ENCODE results near the gene SH2D3C.

GRCh38 chr9:127803507-127804352 lies 25.3 kb upstream of the SH2D3C start:
- TF ChIP-seq BHLHE40 (IDR thresholded peaks at IDR 0.05; ENCODE audit: low read depth, low read length) (no peak), POLR2A (IDR thresholded peaks at IDR 0.05; ENCODE audit: low read depth, low read length) (no peak), CTCF (conservative IDR thresholded peaks at IDR 0.05; ENCODE audit: low read depth, low read length) (no peak), RAD21 (IDR thresholded peaks at IDR 0.05; ENCODE audit: low read length) (no peak), CEBPB (IDR thresholded peaks at IDR 0.05; ENCODE audit: low read depth, low read length) (peak; percentile 44; the same call in 1 of the 2 replicates), USF2 (IDR thresholded peaks at IDR 0.05; ENCODE audit: low read depth, low read length) (no peak), CHD1 (IDR thresholded peaks at IDR 0.05; ENCODE audit: low read depth, low read length) (no peak), ELK1 (IDR thresholded peaks at IDR 0.05; ENCODE audit: borderline replicate concordance, low read depth, low read length) (no peak), MXI1 (IDR thresholded peaks at IDR 0.05; ENCODE audit: borderline replicate concordance, low read depth, low read length) (no peak), MAZ (IDR thresholded peaks at IDR 0.05; ENCODE audit: borderline replicate concordance, low read depth, low read length) (no peak), MAFK (IDR thresholded peaks at IDR 0.05; ENCODE audit: low read depth, low read length) (no peak), SMC3 (IDR thresholded peaks at IDR 0.05; ENCODE audit: low read depth, low read length) (no peak), FOS (IDR thresholded peaks at IDR 0.05; ENCODE audit: low read depth, low read length) (no peak), RCOR1 (IDR thresholded peaks at IDR 0.05; ENCODE audit: insufficient replicate concordance, low read length) (no peak)

All from IMR-90 (cell line).